22Rv1 (cell line): ENCODE data around the gene AAK1.

Experiments
- ZFX ChIP-seq: fragments of 450-650 bp; IDR thresholded peaks from 2 replicates; pipeline ENCODE4 v1.6.1; 2017; ENCODE audit warnings: antibody characterized with exemption, borderline replicate concordance
- TF ChIP-seq, protein P1 (sequence below): fragments of 450-650 bp; IDR thresholded peaks from 2 replicates; pipeline ENCODE4 v1.5.1; 2017; ENCODE audit warnings: mild to moderate bottlenecking

- TF ChIP-seq, protein P1, sequence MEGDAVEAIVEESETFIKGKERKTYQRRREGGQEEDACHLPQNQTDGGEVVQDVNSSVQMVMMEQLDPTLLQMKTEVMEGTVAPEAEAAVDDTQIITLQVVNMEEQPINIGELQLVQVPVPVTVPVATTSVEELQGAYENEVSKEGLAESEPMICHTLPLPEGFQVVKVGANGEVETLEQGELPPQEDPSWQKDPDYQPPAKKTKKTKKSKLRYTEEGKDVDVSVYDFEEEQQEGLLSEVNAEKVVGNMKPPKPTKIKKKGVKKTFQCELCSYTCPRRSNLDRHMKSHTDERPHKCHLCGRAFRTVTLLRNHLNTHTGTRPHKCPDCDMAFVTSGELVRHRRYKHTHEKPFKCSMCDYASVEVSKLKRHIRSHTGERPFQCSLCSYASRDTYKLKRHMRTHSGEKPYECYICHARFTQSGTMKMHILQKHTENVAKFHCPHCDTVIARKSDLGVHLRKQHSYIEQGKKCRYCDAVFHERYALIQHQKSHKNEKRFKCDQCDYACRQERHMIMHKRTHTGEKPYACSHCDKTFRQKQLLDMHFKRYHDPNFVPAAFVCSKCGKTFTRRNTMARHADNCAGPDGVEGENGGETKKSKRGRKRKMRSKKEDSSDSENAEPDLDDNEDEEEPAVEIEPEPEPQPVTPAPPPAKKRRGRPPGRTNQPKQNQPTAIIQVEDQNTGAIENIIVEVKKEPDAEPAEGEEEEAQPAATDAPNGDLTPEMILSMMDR = no peak
- no peak for TF ChIP-seq ZFX
Measured at GRCh38 chr2:69525261-69525660, 118.3 kb downstream of the AAK1 start.
